H1 (cell line): ENCODE results near the gene DOCK11. TPM values are rescaled to one million over a fixed set of nuclear protein-coding genes. Genes with fewer than 3 reads are reported as not detected.

Source experiments
- SAP30 ChIP-seq: fragments of 300-600 bp; sonication (generic); IDR thresholded peaks from 2 replicates; pipeline ENCODE4 v1.7.1; 2012; ENCODE audit warnings: low read length, moderate library complexity, mild to moderate bottlenecking, inconsistent platforms; ENCODE audit not compliant: insufficient read depth, insufficient replicate concordance
- polyA plus RNA-seq, 7 experiments: library from polyadenylated mRNA; depleted of rRNA in 3 of 7; stranded (reverse) in 5 of 7; unstranded in 2 of 7; fragments of >200 nt in 5 of 7; fragments of 200-250 nt in 2 of 7; gene quantifications; 1 replicate in 5 of 7; 2 replicates in 1 of 7; 4 replicates in 1 of 7; pipeline versions ENCODE4 v1.2.1 to v1.2.3, GENCODE V29; 2011 to 2013; ENCODE audit warnings: missing spikeins in 2 of 7, mixed read lengths in 2 of 7
- total RNA-seq: library from RNA; stranded (reverse); fragmentation: NEBNext Ultra II Directional; extraction: Animal tissue kit (Norgen Biotek cat#: 25700); gene quantifications from 2 replicates; pipeline ENCODE4 v1.2.1, GENCODE V29; 2021

DOCK11 gene
- total and polyA plus RNA-seq, 2 of the 8 experiments (the other 6 are each of a cell fraction or from before 2014, with no cell fraction given): 4.9 to 12.0 TPM

DNA sequence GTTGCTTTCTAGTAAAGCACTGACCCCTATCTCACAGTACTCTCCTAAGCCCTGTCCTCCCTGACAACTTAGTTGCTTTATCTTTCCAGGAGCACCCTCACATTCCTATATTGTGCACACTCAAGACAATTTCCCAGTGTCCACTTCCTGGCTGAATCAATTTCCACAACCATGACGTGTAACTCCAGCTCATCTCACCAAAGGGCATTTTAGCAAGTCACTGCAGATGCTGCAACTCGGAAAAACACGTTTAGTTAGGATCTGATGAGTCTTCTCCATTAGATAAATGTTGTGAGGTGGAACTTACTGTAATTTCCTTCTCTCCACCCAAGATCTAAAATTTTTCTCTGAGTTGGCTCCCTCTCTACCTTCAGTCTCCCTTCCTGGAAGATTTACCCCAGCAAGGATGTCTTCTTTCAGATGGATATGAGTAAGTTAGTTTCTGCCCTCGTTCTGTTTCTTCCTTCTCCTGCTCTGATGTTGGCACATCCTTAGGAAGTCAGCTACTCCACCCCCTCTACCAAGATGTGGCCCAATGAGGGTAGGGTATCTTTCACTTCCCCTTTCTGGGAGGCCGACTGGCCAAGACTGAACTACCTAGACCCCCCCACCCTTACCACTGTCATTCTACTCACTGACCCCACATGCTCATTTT is 203.0 kb downstream of the DOCK11 start (continued):
- no peak for TF ChIP-seq SAP30
